ENCODE results near the gene TBC1D22A.
"Not testable (repeated sequence)": the region's sequence is repeated elsewhere in the genome, so short reads cannot be mapped to it uniquely, and the experiment has no call there.

Gene TBC1D22A

GRCh38 chr22:46972901-46973831 is 210.7 kb downstream of the TBC1D22A start:
- DNase-seq (ENCODE audit: low spot score): no peak

DNA sequence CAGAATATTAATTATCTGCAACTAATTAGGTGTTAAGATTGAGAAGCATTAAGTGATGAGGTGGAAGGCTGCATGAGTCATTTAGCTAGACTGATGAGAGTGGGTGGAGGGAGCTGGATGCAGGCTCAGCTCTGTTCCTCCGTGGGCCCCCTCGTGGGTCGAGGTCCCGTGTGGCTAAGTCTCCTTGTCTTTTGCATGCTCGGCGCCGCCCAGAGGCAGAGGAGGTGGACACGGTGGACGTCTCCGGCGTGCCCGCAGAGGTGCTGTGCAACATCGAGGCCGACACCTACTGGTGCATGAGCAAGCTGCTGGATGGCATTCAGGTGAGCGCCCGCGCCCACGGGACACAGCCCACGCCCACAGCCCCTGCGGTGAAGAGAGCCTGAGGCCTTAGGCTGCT is 211.6 kb downstream of the TBC1D22A start:
- no peak for DNase-seq (ENCODE audit: low spot score)

GRCh38 chr22:46974631-46975585 is 212.5 kb downstream of the TBC1D22A start:
- DNase-seq (ENCODE audit: low spot score): no peak

- no peak for DNase-seq (ENCODE audit: low spot score)
Observed at GRCh38 chr22:46976143-46976542, 213.7 kb downstream of the TBC1D22A start.

DNA sequence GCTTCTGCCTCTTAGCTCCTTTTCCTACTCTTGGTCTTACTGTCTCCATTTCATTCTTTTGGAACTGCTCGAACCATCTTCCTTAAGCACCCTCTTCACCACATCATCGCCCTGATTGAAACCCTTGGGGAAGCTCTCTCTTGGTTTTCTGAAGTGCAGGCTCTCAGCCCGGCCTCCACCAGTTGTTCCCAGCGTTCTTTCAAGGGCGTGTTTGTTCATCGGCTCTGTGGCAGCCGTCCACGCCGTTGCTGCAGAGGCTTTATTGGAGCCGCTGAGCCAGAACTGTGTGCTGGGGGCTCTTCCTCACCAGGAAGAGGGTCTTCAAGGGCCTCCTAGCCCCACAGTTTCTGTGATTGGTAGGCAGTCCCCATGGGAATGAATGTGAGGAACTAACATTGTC is 214.1 kb downstream of the TBC1D22A start:
- no peak for DNase-seq (ENCODE audit: low spot score)

DNA sequence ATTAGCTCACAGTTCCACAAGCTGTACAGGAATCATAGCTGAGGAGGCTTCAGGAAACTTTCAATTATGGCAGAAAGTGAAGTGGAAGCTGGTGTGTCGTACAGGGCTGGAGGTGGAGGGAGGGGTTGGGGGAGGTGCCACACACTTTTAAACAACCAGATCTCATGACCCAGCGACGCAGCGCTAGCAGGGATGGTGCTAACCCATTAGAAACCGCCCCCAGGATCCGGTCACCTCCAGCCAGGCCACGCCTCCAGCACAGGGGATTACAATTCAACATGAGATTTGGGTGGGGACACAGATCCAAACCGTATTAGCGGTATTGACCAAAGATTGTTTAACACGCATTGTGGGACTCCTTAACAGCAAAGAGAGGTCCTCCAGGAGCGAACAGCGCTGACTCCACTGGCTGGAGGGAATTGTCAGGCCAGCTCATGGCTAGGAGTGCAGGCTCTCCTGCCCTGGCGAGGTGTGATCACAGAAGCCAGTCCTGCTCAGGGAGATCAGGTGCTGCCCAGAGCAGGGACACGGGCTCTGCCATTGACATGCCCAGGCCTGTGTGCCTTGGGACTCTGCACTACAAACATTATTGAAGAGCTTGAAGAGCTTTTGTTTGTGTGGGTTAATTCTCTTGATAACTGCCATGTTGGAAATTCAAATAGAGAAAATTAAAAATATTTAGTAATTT is 215.3 kb downstream of the TBC1D22A start:
- no peak for DNase-seq (ENCODE audit: low spot score)

DNA sequence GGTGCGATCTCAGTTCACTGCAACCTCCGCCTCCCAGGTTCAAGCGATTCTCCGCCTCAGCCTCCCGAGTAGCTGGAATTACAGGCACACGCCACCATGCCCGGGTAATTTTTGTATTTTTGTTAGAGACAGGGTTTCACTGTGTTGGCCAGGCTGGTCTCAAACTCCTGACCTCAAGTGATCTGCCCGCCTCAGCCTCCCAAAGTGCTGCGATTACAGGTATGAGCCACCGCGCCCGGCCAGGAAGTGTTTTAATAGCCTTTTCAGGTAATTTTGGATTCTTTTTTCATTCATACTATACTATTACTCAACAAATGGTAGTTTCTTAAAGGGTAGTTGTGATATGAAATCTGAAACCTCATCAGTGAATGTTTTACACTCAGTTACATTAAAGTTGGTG is 216.2 kb downstream of the TBC1D22A start:
- not testable (repeated sequence) for DNase-seq (ENCODE audit: low spot score)

- no peak for DNase-seq (ENCODE audit: low spot score)
Observed at GRCh38 chr22:46979506-46979905, 217.1 kb downstream of the TBC1D22A start.

DNA sequence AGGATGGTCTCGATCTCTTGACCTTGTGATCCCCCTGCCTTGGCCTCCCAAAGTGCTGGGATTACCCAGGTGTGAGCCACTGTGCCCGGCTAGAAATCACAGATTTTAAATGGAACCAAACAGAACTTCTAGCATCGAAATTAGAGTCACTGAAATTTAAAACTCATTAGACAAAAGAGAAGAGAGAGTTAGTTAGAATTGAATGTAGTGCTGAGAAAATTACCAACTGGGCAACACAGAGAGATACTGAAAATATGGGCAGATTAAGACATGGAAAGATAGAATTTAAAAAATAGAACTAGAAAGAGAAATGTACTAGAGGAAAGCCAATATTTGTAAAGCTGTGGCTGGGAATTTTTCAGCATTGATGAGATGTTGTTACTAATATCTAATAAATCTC is 217.9 kb downstream of the TBC1D22A start:
- DNase-seq (ENCODE audit: low spot score): no peak

DNA sequence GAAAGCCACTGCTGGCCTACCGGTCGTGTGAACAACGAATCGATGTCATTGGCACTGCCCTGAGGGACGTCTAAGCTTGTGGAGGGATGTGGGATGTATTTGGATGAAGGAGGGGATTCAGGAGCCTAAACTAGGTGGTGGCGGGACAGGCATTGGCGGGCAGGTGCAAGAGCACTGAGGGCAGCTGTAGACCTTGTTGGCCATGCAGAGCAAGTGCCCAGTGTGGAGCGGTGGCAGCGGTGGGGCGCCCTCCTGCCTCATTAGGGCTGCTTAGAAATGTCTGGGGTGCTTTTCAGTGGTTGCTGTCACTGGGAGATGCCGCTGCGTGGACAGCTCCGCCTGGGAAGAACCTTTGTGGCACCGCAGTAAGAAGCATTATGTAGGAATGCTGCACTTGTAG is 220.2 kb downstream of the TBC1D22A start:
- no peak for DNase-seq (ENCODE audit: low spot score)

GRCh38 chr22:46983046-46983445 is 220.6 kb downstream of the TBC1D22A start:
- no peak for DNase-seq (ENCODE audit: low spot score)

DNA sequence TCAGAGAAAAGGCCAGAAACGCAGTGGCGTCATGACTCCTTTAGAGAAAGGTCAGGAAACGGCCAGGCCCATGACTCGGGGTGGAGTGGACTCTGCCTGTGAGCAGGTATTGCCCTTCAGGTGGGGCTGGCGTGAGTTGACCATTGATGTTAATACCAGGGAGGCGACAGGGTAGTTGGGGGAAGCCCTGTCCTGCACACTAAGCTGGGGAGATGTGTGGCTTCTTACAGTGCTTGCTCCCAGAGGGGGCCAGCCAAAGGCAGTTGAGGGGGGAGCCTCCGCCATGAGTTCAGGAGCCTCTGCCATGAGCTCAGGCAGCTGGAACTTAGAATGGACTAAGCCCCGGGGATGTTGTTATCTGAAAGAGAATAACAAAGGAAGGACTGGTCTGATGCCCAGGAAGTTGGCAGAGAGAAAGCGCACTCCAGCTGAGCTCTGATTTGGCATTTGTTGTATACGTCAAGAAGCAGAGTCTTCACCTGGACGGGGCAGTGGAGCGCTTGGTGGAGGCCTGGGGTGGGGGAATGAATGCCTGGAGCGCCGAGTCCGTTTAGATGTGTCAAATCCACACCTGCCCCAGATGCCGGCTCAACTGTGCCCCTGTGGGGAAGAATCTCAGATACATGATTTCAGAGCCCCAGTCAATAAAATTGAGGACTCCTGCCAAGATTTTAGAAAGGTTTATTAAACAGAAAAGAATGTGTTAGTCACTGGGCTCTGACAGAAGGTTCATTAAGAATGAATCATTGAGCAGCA is 222.5 kb downstream of the TBC1D22A start:
- no peak for DNase-seq (ENCODE audit: low spot score)

- no peak for DNase-seq (ENCODE audit: low spot score)
Observed at GRCh38 chr22:46985507-46985882, 223.0 kb downstream of the TBC1D22A start.

GRCh38 chr22:46986788-46987187 is 224.3 kb downstream of the TBC1D22A start:
- DNase-seq (ENCODE audit: low spot score): no peak

GRCh38 chr22:46990937-46991550 is 228.6 kb downstream of the TBC1D22A start:
- no peak for DNase-seq (ENCODE audit: low spot score)

- no peak for DNase-seq (ENCODE audit: low spot score)
Observed at GRCh38 chr22:46991666-46992065, 229.2 kb downstream of the TBC1D22A start.

GRCh38 chr22:46992121-46992731 is 229.8 kb downstream of the TBC1D22A start:
- no peak for DNase-seq (ENCODE audit: low spot score)

GRCh38 chr22:46993633-46994032 is 231.2 kb downstream of the TBC1D22A start:
- DNase-seq (ENCODE audit: low spot score): no peak

DNA sequence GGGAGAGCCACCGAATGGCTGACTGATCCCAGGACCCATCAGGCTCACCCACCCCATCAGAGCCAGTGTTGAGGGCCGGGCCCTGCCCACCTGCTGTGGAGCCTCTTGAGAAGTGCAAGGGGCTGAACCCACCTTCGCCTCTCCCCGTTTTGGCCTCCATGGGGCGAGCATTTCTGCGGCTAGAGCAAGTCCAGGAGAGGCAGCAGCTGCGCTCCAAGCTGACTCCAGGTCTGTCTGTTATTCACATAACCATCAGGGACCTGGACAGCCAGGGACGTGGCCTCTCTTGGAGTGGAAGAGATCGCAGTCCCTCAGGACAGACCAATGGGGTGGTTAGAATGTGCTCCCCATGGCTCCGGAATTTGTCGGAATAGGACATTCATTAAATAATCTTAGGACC is 231.8 kb downstream of the TBC1D22A start:
- no peak for DNase-seq (ENCODE audit: low spot score)

DNA sequence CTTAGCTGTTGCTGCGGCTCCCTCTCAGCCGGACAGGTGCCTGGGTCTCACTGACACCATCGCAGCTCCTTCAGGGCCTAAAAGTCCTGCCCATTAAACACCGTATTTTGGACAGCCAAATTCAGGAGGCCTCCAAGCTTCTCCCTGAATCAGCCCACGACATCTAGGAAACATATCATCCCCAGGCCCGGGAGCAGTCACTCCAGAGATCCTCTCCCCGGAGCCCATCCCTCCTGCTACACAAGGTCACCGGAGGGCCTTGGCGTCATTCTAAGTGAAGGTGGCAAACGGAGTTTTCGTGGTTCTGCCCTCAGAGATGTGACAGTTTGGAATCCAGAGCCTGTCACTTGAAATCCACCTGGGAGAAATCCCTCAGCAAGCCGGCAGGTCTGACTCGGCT is 232.5 kb downstream of the TBC1D22A start:
- no peak for DNase-seq (ENCODE audit: low spot score)
